Mucosa of stomach (tissue), 1 donor: ENCODE results near the gene TCF7L2.

ENCODE experiments used
- H3K27me3 ChIP-seq: one replicate; pipeline ENCODE4 v1.7.0; 2013; ENCODE audit warnings: mild to moderate bottlenecking, low read length; ENCODE audit not compliant: control insufficient read depth, insufficient read depth
- H3K36me3 ChIP-seq: one replicate; pipeline ENCODE4 v1.7.0; 2013; ENCODE audit warnings: low read length; ENCODE audit not compliant: control insufficient read depth, insufficient read depth
- H3K4me1 ChIP-seq: one replicate; pipeline ENCODE4 v1.7.0; 2013; ENCODE audit warnings: mild to moderate bottlenecking, low read length; ENCODE audit not compliant: control insufficient read depth, insufficient read depth
- H3K4me3 ChIP-seq: one replicate; pipeline ENCODE4 v1.7.0; 2013; ENCODE audit warnings: low read length
- H3K9ac ChIP-seq: one replicate; pipeline ENCODE4 v1.7.0; 2013; ENCODE audit warnings: mild to moderate bottlenecking, low read length, moderate library complexity
- H3K9me3 ChIP-seq: one replicate; pipeline ENCODE4 v1.7.0; 2013; ENCODE audit warnings: mild to moderate bottlenecking, low read length, moderate library complexity; ENCODE audit not compliant: control insufficient read depth
- donor health status: Pancreatic carcinoma.

Gene TCF7L2

DNA sequence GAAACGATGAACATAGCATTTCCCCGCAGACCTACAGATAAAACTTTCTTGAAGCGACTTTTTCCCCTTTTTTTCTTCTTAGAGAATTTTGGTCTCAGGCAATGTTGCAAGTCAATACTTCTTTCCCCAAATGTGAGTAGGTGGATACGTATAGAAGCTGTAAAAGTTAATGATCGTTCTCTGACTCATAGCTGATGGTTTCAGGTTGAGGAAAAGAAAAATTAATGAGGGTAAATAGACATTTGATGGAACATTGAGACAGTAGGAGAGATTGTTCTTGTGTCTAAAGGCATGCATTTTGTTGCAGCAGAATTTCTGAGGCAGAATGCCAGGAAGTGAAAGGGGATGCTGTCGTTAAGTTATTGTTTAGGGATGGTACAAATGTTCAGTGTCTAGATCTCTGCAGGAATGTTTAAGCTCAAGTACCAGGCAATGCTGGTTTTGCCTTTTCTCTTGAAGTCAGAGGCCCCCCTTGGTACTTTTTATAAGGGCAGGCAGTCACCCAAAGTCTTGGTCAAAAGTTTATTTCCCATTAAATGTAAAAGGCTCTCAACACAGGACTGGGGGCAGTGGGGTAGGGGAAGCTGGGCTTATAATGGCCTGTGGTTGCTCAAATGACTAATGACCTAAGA lies 9.3 kb downstream of the TCF7L2 start:
- H3K4me1 ChIP-seq: peaks cover 60% of the 10 kb centered on the region
- H3K9me3 ChIP-seq: no peaks in the 10 kb centered on the region
- H3K27me3 ChIP-seq: no peaks in the 10 kb centered on the region
- H3K36me3 ChIP-seq: peaks cover 1% of the 10 kb centered on the region
- H3K4me3 ChIP-seq: no peak overlapping the region
- no peak overlapping the region for H3K9ac ChIP-seq

DNA sequence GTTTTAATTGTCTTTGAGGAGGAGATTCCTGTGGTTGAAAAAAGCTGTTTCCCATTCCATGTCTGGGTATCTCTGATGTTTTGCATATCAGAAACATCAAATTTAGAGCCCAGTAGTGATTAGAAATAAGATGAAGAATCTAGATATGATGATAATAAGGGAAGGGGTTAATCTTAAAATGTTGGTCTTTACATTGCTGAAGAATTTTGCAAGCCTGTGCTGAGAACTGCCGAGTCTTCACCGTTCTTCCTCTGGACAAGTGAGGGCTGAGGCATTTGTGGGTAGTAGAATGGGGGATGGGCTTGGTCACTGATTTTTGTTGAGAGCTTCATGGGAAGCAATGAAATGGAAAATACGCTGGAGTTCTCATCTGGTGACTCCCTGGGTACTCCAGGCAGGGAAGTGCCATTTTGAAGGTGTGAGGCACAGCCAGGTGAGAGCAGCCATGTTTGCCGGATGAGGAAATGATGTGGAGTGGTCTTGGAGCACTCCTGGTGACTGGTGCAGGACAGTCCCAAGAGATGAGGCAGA lies 10.2 kb downstream of the TCF7L2 start:
- H3K36me3 ChIP-seq: peaks cover 3% of the 10 kb centered on the region
- peaks cover 51% of the 10 kb centered on the region for H3K4me1 ChIP-seq
- no peaks in the 10 kb centered on the region for H3K9me3 ChIP-seq
- no peak overlapping the region for H3K4me3 ChIP-seq
- no peak overlapping the region for H3K9ac ChIP-seq
- no peaks in the 10 kb centered on the region for H3K27me3 ChIP-seq

DNA sequence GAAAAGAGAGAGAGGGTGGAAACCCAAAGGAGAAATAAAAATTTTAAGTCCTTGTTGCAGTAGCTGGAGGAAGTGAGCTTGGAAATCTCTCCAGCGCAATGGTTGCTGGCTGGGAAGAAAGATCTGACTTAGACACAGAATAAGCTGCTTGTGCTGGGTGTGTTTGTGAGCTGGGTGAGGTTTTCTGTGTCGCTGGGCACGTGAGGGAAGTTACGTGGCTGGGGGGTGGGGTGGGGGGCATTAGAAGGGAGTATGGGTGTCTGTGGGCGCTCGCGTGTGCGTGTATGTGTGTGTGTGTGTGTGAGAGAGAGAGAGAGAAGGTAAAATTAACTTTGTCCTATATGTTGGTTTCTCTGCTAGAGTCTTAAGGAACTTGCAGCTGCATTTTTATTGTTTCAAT lies 11.6 kb downstream of the TCF7L2 start:
- no peak overlapping the region for H3K4me3 ChIP-seq
- no peak overlapping the region for H3K9ac ChIP-seq
- peaks cover 3% of the 10 kb centered on the region for H3K36me3 ChIP-seq
- H3K9me3 ChIP-seq: no peaks in the 10 kb centered on the region
- peaks cover 40% of the 10 kb centered on the region for H3K4me1 ChIP-seq
- no peaks in the 10 kb centered on the region for H3K27me3 ChIP-seq

DNA sequence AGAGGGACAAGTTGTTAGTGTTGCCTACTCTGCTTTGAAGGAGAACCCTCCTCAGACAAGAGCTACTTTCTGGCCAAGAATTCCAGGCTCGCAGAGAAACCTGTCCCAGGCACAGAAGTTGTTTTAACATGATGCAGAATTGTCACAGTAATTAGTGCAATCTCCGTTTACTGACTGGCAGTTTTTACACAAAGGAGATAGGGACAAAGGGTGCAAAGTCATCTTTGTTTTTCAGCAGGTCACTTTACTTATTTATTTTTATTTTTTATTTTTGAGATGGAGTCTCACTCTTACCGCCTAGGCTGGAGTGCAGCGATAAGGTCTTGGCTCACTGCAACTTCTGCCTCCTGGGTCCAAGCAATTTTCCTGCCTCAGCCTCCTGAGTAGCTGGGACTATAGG lies 12.3 kb downstream of the TCF7L2 start:
- Histone ChIP-seq H3K4me3 (no peak overlapping the region), H3K36me3 (peaks cover 3% of the 10 kb centered on the region), H3K4me1 (peaks cover 33% of the 10 kb centered on the region), H3K9me3 (no peaks in the 10 kb centered on the region), H3K9ac (no peak overlapping the region), H3K27me3 (no peaks in the 10 kb centered on the region)

DNA sequence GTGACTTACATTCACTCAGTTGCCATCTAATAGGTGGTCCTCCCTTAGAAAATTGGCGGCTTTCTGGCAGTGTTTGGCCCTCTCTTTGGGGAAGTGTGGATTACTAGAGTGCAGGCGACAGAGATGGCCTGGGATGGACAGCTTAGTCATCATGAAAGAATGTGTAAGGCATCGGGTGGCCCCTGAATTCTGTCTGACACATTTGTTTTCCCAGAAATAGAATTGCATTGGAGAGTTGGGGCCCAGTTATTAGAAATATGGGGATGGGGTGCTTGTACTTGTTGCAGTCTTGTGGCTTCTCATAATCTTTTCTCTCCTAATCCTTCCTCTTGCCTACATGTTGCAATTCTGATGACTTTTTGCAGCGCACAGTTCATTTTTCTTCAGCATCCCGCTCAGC lies 13.8 kb downstream of the TCF7L2 start:
- Histone ChIP-seq H3K36me3 (peaks cover 3% of the 10 kb centered on the region), H3K4me3 (no peak overlapping the region), H3K9ac (no peak overlapping the region), H3K27me3 (no peaks in the 10 kb centered on the region), H3K4me1 (peaks cover 23% of the 10 kb centered on the region), H3K9me3 (no peaks in the 10 kb centered on the region)

DNA sequence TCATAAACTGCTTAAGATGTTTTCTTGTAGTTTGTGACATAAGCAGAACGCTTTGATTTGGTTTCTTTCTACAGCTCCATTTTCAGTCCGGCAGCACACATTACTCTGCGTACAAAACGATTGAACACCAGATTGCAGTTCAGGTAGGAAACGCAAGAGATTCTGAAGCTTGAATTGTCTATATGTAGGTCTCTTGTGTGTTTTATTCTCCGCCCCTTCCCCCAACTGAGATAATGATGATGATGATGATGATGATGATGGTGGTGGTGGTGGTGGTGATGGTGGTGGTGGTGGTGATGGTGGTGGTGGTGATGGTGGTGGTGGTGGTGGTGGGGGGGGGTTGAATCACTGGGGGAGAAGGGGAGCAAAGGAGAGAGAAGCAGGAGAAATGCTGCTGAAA lies 14.4 kb downstream of the TCF7L2 start:
- no peak overlapping the region for H3K4me3 ChIP-seq
- no peaks in the 10 kb centered on the region for H3K9me3 ChIP-seq
- no peaks in the 10 kb centered on the region for H3K27me3 ChIP-seq
- H3K4me1 ChIP-seq: peaks cover 18% of the 10 kb centered on the region
- no peak overlapping the region for H3K9ac ChIP-seq
- peaks cover 3% of the 10 kb centered on the region for H3K36me3 ChIP-seq

DNA sequence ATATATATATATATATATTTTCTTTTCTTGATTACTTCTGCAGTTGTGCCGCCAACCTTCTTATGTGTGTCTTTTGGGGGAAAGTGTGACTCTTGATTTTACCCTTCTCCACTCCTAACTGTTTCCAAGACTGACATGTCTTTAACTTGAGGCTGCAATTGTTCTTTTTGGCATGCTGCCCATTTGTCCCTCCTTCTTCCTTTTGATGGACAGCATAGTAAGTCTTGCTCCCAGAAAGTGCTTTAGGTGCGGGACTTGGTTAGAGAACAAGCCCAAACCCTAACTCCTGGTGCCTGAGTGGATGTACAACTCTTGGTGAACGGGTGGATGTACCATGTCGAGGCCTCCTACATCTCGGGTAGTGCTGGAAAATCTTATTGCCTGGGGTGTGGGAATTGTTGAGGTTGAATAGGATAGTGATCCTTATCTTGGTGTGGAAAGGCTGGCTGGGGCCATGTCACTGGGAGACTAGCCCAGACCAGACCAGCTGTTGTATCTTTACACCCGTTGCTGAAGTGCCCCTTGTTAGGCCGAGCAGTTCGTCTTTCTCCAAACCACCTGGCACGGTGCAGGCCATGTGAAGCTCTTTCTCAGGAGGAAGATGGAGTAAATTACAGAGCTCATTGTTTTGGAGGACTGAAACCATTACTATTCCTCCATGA lies 16.3 kb downstream of the TCF7L2 start:
- H3K27me3 ChIP-seq: no peaks in the 10 kb centered on the region
- H3K36me3 ChIP-seq: peaks cover 3% of the 10 kb centered on the region
- H3K9ac ChIP-seq: no peak overlapping the region
- no peak overlapping the region for H3K4me3 ChIP-seq
- H3K9me3 ChIP-seq: no peaks in the 10 kb centered on the region
- peaks cover 8% of the 10 kb centered on the region for H3K4me1 ChIP-seq

DNA sequence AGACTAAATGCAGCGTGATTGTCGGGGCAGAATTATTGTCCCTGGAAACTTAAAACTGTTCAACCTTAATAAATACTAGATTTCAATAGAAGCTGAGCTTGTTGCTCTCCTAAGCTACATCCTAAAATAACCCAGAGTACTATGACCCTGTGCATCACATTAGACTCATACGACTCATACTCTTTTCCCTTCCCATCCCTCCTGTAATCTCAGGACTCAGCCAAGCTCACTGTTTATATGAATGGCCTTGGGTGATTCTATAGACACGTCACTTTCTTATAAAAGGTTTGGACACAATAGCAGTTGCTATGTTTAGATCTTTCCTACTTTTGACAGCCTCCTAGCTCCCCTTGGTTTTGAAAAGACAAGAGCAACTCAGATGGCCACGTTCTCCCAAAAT lies 17.2 kb downstream of the TCF7L2 start:
- Histone ChIP-seq H3K4me1 (peaks cover 5% of the 10 kb centered on the region), H3K4me3 (no peak overlapping the region), H3K36me3 (peaks cover 4% of the 10 kb centered on the region)

DNA sequence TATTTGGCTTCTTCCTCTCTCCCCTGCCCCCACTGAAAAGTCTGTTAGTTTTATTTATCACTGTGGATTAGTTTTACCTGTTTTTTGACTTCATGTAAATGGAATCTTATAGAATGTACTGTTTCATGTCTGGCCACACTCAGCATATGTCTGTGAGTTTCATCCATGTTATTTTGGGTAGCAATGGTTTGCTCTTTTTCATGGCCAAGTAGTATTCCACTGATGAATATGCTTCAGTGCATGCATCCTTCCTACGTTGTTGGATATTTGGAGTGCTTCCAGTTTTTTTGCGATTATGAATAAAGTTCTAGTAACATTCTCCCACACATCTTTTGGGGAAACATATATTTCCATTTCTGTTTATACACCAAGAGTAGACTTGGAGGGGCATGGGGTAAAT lies 19.1 kb downstream of the TCF7L2 start:
- no peak overlapping the region for H3K4me3 ChIP-seq
- H3K27me3 ChIP-seq: no peaks in the 10 kb centered on the region
- H3K36me3 ChIP-seq: peaks cover 13% of the 10 kb centered on the region
- no peak overlapping the region for H3K9ac ChIP-seq
- peaks cover 5% of the 10 kb centered on the region for H3K4me1 ChIP-seq
- H3K9me3 ChIP-seq: no peaks in the 10 kb centered on the region

More for the DNA sequence above, 17.2 kb downstream of the TCF7L2 start:
- H3K27me3 ChIP-seq: no peaks in the 10 kb centered on the region
- no peaks in the 10 kb centered on the region for H3K9me3 ChIP-seq
- H3K9ac ChIP-seq: no peak overlapping the region

DNA sequence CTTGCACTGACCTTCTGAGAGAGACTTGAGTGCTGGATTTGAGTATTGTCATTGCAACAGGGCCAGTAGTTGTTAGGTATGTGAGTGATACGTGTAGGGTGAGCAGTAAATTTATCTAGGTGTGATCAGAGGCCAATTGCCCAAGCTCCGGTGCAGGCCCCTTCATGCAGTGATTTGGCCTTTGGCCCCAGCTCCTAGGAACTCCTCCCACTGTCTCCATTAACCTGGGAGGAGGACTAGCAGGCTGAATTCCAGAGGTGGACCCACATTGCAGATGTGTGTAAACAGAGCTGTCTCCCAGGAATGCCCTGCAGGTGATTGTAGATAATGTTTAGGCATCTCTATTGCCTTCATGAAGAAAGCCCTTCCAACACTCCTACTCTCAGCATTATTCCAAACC lies 19.5 kb downstream of the TCF7L2 start:
- Histone ChIP-seq H3K9ac (no peak overlapping the region), H3K9me3 (no peaks in the 10 kb centered on the region), H3K4me1 (peaks cover 5% of the 10 kb centered on the region), H3K36me3 (peaks cover 9% of the 10 kb centered on the region), H3K4me3 (no peak overlapping the region), H3K27me3 (no peaks in the 10 kb centered on the region)

DNA sequence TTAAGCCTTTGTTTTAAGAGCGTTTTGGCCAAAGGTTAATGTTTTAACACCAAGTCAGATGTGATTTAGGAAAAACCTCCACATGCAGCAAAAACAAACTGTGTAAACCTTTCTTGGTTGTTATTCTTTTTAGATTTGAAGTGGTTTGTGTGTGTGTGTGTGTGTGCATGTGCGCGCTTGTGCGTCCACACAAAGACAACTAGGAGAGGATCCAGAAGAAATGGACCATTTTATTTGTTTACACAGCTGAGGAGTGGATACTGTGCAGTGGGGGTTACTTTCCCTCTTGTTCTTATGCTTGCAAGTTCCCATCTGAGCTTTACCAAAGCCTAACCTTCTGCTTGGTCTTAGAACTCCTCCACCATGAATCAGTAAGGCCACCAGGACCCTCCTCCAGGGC lies 20.0 kb downstream of the TCF7L2 start:
- Histone ChIP-seq H3K9ac (no peak overlapping the region), H3K4me3 (no peak overlapping the region), H3K9me3 (no peaks in the 10 kb centered on the region), H3K36me3 (peaks cover 9% of the 10 kb centered on the region), H3K4me1 (peaks cover 5% of the 10 kb centered on the region), H3K27me3 (no peaks in the 10 kb centered on the region)

DNA sequence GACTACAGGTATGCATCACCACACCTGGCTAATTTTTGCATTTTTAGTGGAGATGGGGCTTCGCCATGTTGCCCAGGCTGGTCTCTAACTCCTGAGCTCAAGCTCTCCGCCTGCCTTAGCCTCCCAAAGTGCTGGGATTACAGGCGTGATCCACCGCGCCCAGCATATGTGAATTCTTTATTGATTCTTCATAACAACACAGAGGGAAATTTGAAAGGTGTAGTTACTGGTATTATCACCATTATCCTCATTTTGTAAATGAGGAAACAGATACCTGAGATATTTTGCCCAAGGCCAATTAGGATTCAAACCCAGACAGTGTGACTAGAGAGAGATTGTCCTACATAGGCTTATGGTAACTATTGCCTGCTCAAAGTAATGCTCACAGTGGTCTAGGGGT lies 22.6 kb downstream of the TCF7L2 start:
- Histone ChIP-seq H3K9ac (no peak overlapping the region), H3K4me3 (no peak overlapping the region), H3K4me1 (peaks cover 5% of the 10 kb centered on the region), H3K9me3 (no peaks in the 10 kb centered on the region), H3K27me3 (no peaks in the 10 kb centered on the region), H3K36me3 (peaks cover 9% of the 10 kb centered on the region)
